ENCODE data around the gene ALKBH7. TPM values are rescaled to one million over a fixed set of nuclear protein-coding genes. Genes with fewer than 3 reads are reported as not detected.
A peak's percentile ranks its signal among the peaks of the same experiment; 100 is the strongest.

ALKBH7 gene
- total RNA-seq, 1 experiment from 2014 or later, result 52.4 TPM

DNA sequence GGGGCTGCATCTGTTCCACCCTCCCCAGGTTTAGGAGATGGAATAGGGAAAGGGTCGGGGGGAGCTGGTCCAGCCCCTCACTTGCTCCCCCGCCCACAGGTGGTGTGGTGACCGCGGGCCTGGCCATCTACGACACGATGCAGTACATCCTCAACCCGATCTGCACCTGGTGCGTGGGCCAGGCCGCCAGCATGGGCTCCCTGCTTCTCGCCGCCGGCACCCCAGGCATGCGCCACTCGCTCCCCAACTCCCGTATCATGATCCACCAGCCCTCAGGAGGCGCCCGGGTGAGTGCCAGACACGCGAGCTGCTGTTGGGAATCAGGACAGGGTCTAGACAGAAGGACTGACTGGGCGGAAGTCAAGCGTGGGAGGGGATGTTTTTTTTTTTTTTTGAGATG lies 8.2 kb upstream of the ALKBH7 start:
- DNase-seq (ENCODE audit: low spot score), result no peak

DNA sequence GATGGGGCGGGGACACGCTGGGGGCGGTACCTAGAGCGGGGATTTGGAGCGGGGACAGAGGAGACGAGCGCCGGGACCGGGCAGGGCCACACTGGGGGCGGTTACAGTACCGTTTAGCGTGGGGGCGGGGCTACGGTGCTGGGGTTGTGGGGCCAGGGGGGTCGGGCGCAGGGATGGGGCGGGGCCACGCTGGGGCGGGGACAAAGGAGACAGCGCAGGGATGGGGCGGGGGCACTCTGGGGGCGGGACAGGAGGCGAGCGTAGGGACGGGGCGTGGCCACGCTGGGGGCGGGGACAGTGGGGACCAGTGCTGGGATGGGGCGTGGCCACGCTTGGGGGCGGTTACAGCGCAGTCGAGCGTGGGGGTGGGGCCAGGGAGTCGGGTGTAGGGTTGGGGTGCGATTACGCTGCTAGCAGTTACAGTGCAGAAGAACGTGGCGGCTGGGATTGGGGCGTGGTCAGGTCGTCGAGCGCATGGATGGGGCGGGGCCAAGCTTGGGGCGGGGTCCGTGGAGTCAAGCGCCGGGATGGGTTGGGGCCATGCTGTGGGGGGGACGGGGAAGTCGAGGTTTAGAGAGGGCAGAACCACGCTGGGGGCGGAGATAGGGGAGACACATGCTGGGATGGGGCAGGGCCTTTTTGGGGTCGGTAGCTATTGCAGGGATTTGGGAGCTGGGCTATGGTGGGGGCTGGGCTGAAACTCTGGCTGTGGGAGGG lies 660 bp downstream of the ALKBH7 start:
- peak; percentile 93 for DNase-seq (ENCODE audit: low spot score)

DNA sequence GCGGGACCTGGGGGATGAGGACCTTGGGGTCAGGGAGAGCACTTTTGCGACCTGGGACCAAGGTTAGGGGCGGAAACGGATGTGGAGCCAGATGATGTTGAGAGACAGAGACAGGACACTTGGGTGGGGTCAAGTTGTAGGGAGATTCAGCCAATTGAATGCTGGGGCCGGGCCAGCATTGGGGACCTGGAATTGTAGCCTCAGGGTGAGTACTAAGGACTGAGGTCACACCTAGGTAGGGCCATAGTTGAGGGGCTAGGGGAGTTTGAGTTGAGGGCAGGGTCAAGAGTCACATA lies 1.2 kb downstream of the ALKBH7 start:
- DNase-seq (ENCODE audit: low spot score), result no peak

DNA sequence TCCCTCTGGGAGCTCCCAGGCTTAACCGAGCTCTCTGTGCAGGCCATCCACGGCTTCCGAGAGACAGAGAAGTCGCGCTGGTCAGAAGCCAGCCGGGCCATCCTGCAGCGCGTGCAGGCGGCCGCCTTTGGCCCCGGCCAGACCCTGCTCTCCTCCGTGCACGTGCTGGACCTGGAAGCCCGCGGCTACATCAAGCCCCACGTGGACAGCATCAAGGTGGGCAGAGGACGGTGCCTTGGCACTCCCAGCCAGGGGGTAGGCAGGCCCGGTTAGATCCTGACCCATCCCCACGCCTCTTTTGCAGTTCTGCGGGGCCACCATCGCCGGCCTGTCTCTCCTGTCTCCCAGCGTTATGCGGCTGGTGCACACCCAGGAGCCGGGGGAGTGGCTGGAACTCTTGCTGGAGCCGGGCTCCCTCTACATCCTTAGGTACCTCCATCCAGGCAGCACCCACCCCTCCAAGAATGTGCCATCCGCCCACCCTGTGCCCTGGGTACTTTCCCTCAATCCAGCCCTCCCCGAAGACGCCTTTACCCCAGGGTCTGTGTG lies 1.6 kb downstream of the ALKBH7 start:
- no peak for DNase-seq (ENCODE audit: low spot score)

DNA sequence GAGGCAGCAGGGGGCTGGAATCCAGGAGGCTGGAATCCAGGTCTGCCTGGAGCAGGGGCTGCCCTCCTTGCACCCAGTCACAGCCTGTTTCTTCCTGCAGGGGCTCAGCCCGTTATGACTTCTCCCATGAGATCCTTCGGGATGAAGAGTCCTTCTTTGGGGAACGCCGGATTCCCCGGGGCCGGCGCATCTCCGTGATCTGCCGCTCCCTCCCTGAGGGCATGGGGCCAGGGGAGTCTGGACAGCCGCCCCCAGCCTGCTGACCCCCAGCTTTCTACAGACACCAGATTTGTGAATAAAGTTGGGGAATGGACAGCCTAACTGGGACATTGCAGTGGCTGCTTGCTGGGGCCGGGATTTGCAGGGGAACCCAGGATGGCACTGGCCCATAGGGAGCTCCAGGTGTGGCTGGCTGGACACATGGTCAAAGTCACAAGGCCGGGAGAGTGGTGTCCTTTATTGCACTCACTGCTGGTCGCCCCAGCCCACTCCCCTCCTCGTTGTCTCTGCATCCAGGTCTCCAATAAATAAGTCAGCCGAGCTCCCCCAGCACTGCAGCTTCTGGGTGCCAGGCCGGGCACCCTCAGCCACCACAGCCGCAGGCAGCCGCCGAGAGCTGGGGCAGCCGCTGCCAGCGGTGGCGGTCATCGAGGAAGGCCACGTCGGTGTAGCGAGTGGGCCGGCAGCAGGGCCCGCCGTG lies 2.3 kb downstream of the ALKBH7 start:
- DNase-seq (ENCODE audit: low spot score), result no peak

DNA sequence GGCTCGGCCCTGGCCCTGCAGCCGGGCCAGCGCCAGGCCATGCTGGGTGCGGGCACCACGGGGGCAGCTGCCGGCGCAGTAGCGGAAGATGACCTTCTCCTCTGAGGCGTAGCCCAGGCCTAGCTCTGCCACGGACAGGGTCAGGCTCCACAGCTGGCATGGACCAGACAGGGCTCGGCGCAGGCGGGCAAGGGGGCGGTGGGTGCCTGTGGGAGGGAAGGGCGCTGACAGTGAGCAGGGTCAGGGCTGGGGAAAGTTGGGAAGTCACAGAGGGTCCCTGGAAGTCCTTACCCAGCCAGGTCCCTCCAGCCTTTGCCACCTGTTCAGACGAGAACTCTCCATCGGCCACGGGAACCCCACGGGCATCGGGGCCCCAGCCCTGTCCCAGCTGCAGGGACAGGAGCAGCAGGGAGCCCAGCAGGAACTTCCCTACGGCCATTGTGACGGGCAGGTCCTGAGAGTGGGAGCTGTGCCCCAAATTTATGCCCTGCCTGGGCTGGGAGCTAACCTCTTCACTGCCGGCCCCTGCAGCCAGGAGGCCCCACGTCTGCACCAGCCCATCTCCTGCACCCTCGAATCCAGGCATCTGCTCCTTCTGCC lies 2.9 kb downstream of the ALKBH7 start, which contains the start of gene PSPN:
Gene PSPN (minus strand): TSS at position 523 of the 600 bp plus-strand sequence. CDS start 84 bp downstream, at position 439.
- no peak for DNase-seq (ENCODE audit: low spot score)

DNA sequence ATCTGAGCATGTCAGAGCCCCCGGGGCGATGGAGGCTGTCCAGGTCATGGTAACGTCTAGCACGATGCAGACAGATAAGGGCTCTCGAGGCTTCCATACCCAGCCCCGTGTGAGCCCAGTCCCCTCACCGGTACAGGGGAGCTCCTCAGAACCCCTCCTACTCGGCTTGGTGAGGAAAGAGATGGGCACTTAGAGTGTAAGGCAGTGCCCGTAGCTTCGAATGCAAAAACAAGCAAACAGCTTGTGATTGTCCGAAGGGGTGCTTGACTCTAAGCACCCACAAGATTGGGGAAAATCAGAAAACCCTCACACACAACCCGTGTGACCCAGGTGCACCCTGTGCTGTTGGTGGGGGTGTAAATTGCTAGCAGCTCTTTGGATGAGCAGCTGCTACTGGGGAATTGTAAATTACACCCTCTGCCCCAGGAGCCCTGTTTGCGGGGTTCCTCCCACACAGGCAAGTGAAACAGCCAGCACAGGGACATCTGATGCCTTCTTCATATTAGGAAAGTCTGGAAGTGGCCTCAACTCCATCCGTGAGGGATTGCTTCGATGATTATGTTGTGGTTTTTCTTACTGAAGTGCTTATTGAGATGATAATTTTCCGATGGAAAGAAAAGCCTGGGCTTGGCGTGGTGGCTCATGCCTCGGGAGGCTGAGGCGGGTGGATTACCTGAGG lies 4.1 kb downstream of the ALKBH7 start:
- no peak for DNase-seq (ENCODE audit: low spot score)

DNA sequence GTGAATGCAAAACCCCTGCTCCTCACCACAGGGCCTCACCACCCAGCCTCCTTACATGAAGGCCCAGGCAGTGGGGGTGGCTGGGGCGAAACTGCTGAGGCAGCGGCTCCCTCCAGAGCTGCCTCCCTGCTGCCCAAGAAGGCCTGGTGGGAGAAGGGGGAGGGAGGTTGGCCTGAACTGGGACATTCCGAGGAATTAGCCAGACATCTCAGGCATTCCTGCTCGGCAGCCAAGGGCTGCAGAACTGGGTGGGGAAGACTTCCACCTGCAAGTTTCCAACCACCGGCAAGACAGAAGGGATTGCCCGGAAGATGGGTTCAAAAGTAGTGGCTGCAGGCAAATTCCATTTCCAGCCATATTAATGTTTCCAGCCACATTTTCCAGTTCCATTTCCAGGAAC lies 5.4 kb downstream of the ALKBH7 start:
- no peak for DNase-seq (ENCODE audit: low spot score)

DNA sequence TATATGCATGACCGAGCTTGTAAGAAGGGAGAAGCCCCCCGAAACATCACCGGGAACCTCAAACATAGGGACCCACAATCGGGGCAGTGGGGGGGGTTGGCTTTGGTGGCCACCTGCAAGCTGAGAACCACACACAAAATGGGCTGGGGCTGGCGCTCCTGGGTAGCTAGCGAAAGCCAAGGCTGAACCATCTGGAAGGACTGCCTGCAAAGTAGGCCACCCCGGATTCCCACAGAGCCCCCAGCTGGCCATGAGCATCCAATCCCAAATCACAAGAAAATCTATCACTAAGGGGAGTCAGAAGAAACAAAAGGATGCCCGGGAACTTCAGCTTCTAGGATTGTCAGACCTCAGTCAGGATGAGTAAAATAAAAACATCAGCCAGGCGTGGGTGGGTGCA lies 5.9 kb downstream of the ALKBH7 start:
- DNase-seq (ENCODE audit: low spot score), result no peak

DNA sequence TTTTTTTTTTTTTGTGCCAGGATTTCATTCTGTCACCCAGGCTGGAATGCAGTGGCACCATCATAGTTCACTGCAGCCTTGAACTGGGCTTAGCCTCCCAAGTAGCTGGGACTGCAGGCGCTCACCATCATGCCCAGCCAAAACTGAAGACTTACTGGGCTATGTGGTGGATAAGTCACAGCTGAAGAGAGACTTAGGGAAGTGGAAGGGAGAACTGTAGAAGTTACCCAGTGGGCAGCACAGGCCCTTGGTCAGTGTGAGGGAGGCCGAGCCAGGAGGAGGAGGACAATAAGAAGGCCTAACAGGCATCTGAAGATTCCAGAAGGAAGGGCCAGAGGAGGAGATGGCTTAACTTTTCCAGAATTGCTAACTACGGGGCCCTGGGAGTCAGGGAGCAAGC lies 7.2 kb downstream of the ALKBH7 start:
- DNase-seq (ENCODE audit: low spot score), result no peak

DNA sequence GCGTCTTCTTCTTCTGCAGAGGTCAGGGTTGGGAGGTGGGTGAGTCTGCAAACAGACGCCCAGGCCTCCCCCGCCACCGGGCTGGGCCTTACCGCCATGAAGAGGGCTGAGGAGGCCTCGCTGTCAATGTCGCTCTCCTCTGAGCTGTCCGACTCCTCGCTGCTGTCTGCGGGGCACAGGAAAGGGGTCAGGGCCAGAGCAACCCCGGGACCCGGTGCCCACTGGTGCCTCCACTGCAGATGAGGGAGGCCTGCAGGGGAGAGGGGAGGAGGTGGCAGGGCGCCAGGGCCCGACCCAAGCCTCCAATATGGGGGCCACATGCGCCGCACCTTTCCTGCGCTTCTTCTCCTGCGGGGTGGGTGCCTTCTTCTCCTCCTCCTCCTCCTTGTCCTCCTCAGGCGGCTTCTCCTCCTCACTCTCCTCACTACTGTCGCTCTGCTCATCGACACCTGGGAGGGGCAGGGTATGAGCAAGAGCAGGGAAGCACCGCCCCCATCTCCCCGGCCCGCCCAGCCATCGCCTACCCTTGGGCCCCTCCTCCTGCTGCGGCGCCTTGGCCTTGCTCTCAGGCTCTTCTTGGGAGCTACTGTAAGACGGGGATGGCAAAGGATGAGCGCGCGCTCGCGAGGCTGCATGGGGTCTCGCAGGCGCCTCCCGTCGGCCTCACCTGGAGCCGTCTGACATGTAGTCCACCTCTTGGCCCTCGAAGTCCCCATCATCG lies 8.6 kb downstream of the ALKBH7 start:
- DNase-seq (ENCODE audit: low spot score), result no peak

DNA sequence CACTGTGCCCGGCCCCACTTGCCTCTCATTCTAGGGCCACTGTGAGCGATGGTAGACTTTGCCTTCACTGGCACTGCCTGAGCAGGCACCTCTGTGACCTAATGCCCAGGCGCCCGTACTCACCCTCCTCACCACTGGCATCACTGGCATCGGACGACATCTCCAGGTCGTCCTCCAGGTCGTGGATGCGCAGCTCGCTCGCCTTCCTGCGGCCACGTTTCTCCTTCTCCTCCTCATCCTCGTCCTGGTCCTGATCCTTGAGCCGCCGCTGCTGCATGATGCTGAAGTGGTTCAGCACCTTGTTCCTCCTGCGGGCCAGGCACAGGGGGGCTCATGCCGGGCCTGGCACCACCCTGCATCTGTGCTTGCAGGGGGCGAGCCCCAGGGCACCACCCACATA lies 10.6 kb downstream of the ALKBH7 start:
- DNase-seq (ENCODE audit: low spot score), result no peak

DNA sequence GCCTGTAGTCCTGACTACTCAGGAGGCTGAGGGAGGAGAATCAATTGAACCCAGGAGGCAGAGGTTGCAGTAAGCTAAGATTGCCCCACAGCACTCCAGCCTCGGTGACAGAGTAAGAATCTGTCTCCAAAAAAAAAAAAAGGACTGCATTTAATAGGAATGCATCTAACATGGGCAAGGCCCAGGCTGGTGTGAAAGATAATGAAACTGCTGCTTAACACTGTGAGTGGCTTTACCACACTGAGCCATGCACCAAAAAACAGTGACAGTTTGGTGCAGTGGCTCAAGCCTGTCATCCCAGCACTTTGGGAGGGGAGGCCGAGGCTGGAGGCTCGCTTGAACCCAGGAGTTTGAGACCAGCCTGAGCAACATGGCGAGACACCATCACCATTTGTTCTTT lies 11.8 kb downstream of the ALKBH7 start:
- DNase-seq (ENCODE audit: low spot score), result no peak

DNA sequence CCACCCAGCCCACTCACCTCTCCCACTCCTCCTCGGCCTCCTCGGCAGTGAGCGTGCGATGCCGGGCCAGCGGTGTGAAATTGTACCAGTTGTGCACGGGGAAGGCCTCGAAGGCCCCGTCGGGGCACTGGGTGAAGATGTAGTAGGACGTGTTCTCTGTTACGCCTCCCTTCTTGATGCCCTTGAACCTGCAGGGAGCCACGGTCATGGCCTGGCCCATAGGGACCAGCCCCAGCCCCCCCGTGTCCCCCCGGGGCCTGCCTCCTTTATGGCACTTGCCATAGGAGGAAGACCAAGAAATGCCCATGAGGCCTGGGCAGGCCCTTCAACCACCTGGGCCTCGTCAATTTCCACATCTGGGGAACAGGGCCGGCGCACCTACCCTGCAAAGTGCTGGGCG lies 14.8 kb downstream of the ALKBH7 start:
- no peak for DNase-seq (ENCODE audit: low spot score)

DNA sequence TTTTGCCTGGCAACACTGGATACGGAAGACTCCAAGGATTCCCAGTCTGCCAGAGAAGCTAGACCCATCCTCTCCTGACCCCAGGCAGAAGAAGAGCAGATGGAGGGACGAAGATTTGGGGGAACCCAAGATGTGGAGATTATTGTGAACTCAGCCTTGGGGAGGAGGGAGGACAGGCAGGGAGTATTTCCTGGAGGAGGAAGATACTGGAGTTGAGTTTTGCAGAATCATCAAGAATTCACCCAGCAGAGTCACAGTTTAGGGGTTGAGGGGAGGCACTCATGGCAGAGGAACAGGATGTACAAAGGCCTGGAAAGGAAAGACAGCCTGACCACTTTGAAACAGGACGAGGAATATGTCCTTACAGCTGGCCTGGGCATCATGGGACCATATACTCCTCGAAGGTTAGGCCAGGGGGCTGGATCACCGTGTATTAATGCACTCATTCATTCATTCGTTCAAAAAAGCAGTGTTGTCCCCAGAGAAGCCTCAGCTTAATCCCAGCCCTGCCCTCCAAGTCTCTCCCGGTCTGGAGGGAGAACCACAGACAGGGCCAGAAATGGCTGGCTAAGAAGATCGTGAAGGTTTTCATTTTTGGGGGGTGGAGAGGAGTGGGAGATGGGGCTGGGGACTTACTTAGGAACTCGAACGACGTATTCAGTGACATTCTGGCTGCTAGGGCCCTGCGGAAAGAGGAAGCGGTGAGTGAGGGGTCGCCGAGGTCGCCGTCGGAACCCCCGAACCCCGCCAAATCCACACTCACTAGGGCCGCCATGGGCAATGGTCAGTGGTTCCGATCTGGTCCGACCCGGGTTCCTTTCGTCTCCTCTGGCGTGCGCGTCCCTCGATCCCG lies 19.9 kb downstream of the ALKBH7 start:
- DNase-seq (ENCODE audit: low spot score), result no peak

DNA sequence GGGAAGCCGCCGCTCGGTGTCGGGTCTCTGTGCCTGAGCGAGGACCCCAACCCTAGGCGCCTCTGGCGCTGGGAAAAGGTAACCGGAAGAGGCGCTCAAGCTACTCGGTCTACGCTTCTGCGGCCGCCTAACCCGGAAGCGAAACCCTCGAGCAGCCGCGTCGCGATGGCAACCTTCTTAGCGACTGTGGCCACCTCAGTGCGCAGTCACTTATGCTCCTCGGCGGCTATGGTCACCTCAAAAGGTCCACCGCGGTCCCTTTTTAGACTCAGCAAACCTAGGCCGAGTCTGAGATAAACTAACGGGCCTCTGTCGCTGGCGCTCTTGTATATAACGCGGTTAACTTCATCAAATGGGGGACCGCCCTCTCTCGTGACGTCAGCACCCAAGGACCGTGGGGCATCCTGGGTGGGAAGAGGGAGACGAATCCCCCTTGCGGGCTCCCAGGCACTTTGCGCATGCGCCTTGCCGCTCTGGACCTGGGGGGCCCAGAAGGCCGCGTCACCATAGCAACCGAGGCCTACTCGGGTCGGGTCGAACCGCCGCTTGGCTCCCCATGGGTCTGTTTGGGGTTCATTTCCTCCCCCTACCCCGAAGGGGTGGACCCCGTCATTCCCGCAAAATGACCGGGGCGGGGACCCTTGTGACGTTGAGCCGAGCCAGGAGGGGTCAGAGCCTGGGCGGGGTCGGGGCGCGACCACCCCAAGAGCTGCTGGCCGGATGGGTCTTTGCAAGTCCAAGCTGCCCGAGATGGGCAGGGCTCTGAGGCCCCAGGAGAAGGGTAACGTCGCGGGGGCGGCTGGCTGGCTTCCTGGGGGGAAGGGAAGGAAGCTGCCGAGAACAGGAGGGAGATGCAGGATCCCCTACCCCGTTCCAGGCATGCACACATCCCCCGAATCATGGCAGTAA lies 20.7 kb downstream of the ALKBH7 start, which contains the start of gene GTF2F1:
Gene GTF2F1 (minus strand): TSS at position 91 of the 909 bp plus-strand sequence. CDS start 169 bp downstream, outside the sequence.
- peak; percentile 84 for DNase-seq (ENCODE audit: low spot score)

DNA sequence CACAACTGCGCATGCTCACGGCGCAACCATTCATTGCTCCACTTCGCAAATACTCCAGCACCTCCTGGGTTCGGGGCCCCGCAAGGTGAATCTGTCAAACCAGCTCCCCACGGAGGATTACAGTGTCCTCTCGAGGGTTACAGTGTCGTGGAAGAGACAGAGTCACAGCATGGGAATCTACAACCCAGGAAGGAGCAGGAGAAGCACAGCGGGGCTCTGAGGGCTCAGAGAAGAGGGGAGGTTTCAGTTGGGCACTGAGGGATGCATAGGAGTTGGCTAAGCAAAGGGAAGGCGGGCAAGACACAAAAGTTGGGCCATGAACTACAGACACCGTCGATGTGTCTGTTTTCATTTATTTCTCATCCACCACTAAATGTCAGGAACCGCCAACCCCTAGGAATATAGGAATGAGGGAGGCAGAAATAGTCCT lies 21.4 kb downstream of the ALKBH7 start:
- no peak for DNase-seq (ENCODE audit: low spot score)

DNA sequence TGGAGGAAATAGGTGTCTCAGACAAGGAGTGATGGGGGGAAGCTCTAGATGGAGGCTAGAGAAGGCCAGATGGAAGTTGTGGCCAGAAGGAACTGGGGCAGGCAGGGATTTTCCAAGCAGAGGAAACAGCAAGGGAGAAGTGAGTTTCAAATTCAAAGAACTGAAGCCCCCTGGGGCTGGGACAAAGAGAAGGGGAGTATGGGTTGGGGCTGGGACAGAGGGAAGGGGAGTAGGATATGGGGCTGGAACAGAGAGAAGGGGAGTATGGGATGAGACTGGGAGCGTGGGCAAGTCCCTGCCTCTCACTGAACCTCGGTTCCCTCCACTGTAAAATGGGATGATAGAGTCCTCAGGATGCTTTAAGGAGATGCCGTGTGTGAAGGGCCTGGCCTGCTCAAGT lies 22.2 kb downstream of the ALKBH7 start:
- DNase-seq (ENCODE audit: low spot score), result no peak

DNA sequence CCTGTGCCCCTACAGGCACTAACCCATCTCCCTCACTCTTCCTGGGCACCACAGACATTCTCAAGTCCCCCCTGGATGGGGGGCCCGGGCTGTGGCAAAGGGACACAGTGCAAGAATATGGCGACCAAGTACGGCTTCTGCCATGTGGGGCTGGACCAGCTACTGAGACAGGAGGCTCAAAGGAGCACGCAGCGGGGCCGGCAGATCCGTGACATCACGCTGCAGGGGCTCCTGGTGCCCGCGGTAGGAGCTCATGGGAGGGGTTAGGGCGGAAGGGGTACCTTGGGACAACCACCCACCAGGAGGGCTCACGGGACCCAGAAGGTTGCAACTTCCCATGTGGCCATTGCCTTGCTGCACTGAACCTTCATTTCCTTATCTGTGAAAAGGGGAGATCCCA lies 23.7 kb downstream of the ALKBH7 start:
- DNase-seq (ENCODE audit: low spot score), result no peak
